Gastroesophageal sphincter (tissue), 4 donors: ENCODE data around the gene MYO19. TPM values are rescaled to one million over a fixed set of nuclear protein-coding genes. Genes with fewer than 3 reads are reported as not detected.

Source experiments
- ATAC-seq: fragments of 150-250 bp; one replicate; pipeline ENCODE4 v1.9.1; 2016; ENCODE audit warnings: mild to moderate bottlenecking, moderate library complexity
- H3K27ac ChIP-seq, 4 donors: fragments of 200-600 bp; sonication (generic) in 3 of 4; 1 replicate in 3 of 4; 2 replicates in 1 of 4; pipeline ENCODE4 v1.5.1; 2016 to 2019
- H3K27me3 ChIP-seq: fragments of 200-600 bp; sonication (generic); one replicate; pipeline ENCODE4 v1.5.1; 2019
- H3K36me3 ChIP-seq, 2 donors: fragments of 200-600 bp; sonication (generic); one replicate each; pipeline ENCODE4 v1.5.1; 2019; ENCODE audit warnings: control low read depth in 1 of 2
- H3K4me1 ChIP-seq, 3 donors: fragments of 200-600 bp; sonication (generic); 1 replicate in 2 of 3; 2 replicates in 1 of 3; pipeline ENCODE4 v1.5.1; 2016 to 2019; ENCODE audit warnings: control low read depth in 2 of 3
- H3K4me3 ChIP-seq, 2 donors: fragments of 200-600 bp; sonication (generic); one replicate each; pipeline ENCODE4 v1.5.1; 2019; ENCODE audit warnings: mild to moderate bottlenecking in 1 of 2, moderate library complexity in 1 of 2
- H3K9me3 ChIP-seq, 3 donors: fragments of 200-600 bp; sonication (generic); one replicate each; pipeline ENCODE4 v1.5.1; 2017 to 2019; ENCODE audit warnings: control low read depth in 2 of 3
- EP300 ChIP-seq: sonication (generic); formaldehyde crosslinking; IDR thresholded peaks from one replicate; pipeline ENCODE4 v1.6.1; 2017; ENCODE audit warnings: antibody characterized with exemption, mild to moderate bottlenecking
- POLR2A ChIP-seq, 2 donors: fragments of 450-650 bp; IDR thresholded peaks; one replicate each; pipeline ENCODE4 v1.6.1; 2017; ENCODE audit warnings: antibody characterized with exemption in 2 of 2, mild to moderate bottlenecking in 2 of 2, moderate library complexity in 1 of 2
- POLR2AphosphoS5 ChIP-seq: sonication (generic); formaldehyde crosslinking; IDR thresholded peaks from one replicate; pipeline ENCODE4 v1.6.1; 2017; ENCODE audit warnings: antibody characterized with exemption
- WGBS, 2 donors: methylation state at CpG; one replicate each; pipeline ENCODE4 v1.1.5; 2018; ENCODE audit warnings: low coverage in 1 of 2; 5-methylcytosine and 5-hydroxymethylcytosine counted together
- total RNA-seq, 4 donors: library from RNA; depleted of rRNA; stranded (reverse); fragments of >200 nt; gene quantifications; one replicate each; pipeline ENCODE4 v1.1.0, GENCODE V29; 2016
- TF ChIP-seq, protein P1 (sequence below), 4 experiments: fragments of 200-600 bp in 2 of 4; fragments of 450-650 bp in 2 of 4; sonication (generic) in 1 of 4; IDR thresholded peaks; one replicate each; pipeline ENCODE4 v1.5.1; 2017 to 2019; ENCODE audit warnings: antibody characterized with exemption in 4 of 4, mild to moderate bottlenecking in 2 of 4, moderate library complexity in 2 of 4

The MYO19 gene, protein sequence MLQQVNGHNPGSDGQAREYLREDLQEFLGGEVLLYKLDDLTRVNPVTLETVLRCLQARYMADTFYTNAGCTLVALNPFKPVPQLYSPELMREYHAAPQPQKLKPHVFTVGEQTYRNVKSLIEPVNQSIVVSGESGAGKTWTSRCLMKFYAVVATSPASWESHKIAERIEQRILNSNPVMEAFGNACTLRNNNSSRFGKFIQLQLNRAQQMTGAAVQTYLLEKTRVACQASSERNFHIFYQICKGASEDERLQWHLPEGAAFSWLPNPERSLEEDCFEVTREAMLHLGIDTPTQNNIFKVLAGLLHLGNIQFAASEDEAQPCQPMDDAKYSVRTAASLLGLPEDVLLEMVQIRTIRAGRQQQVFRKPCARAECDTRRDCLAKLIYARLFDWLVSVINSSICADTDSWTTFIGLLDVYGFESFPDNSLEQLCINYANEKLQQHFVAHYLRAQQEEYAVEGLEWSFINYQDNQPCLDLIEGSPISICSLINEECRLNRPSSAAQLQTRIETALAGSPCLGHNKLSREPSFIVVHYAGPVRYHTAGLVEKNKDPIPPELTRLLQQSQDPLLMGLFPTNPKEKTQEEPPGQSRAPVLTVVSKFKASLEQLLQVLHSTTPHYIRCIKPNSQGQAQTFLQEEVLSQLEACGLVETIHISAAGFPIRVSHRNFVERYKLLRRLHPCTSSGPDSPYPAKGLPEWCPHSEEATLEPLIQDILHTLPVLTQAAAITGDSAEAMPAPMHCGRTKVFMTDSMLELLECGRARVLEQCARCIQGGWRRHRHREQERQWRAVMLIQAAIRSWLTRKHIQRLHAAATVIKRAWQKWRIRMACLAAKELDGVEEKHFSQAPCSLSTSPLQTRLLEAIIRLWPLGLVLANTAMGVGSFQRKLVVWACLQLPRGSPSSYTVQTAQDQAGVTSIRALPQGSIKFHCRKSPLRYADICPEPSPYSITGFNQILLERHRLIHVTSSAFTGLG
- total RNA-seq = 10 to 100 TPM; 23.3 to 63.5 (median 42.5) TPM

DNA sequence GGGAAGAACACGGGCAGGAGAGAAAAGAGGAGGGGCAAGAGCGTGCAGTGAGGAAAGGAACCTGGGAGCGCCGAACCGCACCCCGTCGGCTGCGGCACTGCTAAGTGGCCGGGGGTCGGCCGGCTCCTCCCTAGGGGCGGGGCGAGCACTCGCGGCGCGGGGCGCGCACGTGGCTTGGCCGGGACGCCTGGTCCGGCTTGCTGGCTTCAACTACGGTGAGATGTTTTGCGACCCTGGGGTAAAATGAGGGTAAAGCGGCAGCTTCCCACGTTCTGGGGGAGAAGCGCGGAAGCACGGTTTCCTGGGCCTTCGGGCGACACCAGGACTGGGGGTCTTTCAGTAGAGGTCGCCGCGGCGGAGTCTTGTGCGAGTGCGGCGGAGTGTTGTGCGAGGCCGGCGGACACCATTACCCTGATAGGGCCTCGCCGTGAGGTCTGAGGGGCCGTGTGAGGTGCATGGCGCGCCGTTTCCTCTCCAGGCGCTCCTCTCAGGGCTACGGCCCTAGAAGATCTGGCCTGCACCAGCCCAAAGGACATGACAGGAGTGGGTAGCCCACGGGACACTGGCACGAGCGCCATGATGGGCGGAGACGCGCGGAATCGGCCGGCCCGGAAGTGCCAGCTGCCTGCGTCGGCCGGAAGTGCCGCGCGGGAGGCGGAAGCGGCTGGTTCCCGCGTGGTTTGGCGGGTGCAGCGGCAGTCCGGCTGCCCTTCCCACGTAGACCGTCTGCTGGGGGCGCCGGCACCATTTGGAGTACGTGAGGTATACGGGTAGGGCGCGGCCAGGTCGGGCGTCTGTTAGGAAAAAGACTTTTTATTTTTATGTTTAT is at the start of gene MYO19, which contains the start of gene PIGW:
TSS of gene MYO19 (minus strand) at position 29 of the 829 bp plus-strand sequence. CDS start 2,330 bp downstream, outside the sequence.
TSS of gene PIGW (plus strand) at position 148 of the 829 bp plus-strand sequence. CDS start 2,115 bp downstream, outside the sequence.
- H3K9me3 ChIP-seq = no peaks in the 10 kb centered on the region
- H3K36me3 ChIP-seq = peaks cover 0 to 46% of the 10 kb centered on the region in 2 donors
- H3K4me3 ChIP-seq = peak within 1 kb of the TSS; percentile 58 to 74
- peak within 1 kb of the TSS; percentile 86 to 96 (median 94) for H3K27ac ChIP-seq
- ATAC-seq = peak; percentile 93
- H3K27me3 ChIP-seq = no peaks in the 10 kb centered on the region
- TF ChIP-seq EP300 (no peak), POLR2A (IDR thresholded peaks at IDR 0.05) (peak; percentile 85 to 86), POLR2AphosphoS5 (peak; percentile 96)
- TF ChIP-seq, protein P1, sequence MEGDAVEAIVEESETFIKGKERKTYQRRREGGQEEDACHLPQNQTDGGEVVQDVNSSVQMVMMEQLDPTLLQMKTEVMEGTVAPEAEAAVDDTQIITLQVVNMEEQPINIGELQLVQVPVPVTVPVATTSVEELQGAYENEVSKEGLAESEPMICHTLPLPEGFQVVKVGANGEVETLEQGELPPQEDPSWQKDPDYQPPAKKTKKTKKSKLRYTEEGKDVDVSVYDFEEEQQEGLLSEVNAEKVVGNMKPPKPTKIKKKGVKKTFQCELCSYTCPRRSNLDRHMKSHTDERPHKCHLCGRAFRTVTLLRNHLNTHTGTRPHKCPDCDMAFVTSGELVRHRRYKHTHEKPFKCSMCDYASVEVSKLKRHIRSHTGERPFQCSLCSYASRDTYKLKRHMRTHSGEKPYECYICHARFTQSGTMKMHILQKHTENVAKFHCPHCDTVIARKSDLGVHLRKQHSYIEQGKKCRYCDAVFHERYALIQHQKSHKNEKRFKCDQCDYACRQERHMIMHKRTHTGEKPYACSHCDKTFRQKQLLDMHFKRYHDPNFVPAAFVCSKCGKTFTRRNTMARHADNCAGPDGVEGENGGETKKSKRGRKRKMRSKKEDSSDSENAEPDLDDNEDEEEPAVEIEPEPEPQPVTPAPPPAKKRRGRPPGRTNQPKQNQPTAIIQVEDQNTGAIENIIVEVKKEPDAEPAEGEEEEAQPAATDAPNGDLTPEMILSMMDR (IDR thresholded peaks at IDR 0.05) = peak in 1 of 4 experiments; percentile 40
- WGBS, 2 donors = 0% methylated on average over 3 to 27 of the region's 83 CpGs
- peaks cover 0 to 22% (median 5%) of the 10 kb centered on the region in 3 donors for H3K4me1 ChIP-seq

DNA sequence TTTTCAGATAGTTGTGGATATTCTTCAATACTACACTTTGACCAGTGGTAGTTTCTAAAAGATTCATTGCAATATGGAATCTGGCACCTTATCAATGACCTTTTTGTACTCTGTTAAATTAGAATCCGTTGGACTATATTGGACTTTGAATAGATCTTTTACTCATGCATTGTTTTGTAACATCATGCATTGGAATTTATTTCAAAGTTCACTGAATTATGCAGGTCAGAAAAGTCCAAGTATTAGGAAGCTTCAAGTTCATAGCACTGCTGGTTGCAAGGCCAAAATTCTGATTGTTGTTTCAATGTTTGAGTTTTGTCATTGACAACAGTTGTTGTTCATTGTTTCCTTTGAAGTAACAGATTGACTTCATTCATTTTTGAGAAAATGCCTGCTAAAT is 49.1 kb upstream of the MYO19 start:
- TF ChIP-seq POLR2AphosphoS5 (no peak), POLR2A (IDR thresholded peaks at IDR 0.05) (no peak), EP300 (no peak)
- TF ChIP-seq, protein P1 (IDR thresholded peaks at IDR 0.05) = no peak
- H3K36me3 ChIP-seq = peaks cover 6 to 100% of the 10 kb centered on the region in 2 donors
- H3K9me3 ChIP-seq = no peaks in the 10 kb centered on the region
- no peak for ATAC-seq
- H3K27ac ChIP-seq = no peak overlapping the region
- H3K4me3 ChIP-seq = no peak overlapping the region
- H3K27me3 ChIP-seq = no peaks in the 10 kb centered on the region
- no peaks in the 10 kb centered on the region for H3K4me1 ChIP-seq
- 56 to 91% methylated on average over 1 of the region's 1 CpG for WGBS, 2 donors

DNA sequence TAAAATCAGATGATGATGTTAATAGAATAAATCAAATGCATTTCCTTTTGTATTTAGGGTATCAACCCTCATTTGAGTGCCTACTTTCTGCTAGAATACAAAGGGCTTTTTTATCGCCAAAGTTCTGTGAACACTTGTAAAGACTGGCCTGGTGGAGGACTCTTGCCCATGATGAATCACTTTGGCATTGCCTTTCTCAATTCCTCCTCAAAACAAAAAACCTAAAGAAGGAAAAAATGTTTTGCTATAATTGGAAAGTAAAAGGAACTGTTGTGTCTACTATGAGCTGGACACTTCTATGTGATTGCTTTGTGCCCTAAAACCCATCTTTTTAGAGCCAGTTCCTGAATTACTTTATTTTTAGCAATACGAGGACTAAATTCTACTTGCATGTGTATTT is 44.0 kb upstream of the MYO19 start:
- Histone ChIP-seq H3K9me3 (no peaks in the 10 kb centered on the region), H3K27ac (no peak overlapping the region), H3K4me1 (peaks cover 0 to 6% (median 0%) of the 10 kb centered on the region in 3 donors), H3K4me3 (no peak overlapping the region), H3K27me3 (no peaks in the 10 kb centered on the region), H3K36me3 (peaks cover 3 to 78% of the 10 kb centered on the region in 2 donors)
- ATAC-seq = no peak
- 80 to 85% methylated on average over 1 to 2 of the region's 2 CpGs for WGBS, 2 donors
- no peak for TF ChIP-seq POLR2AphosphoS5
- TF ChIP-seq, protein P1 (IDR thresholded peaks at IDR 0.05) = no peak
- TF ChIP-seq POLR2A (IDR thresholded peaks at IDR 0.05) = no peak
- no peak for TF ChIP-seq EP300

DNA sequence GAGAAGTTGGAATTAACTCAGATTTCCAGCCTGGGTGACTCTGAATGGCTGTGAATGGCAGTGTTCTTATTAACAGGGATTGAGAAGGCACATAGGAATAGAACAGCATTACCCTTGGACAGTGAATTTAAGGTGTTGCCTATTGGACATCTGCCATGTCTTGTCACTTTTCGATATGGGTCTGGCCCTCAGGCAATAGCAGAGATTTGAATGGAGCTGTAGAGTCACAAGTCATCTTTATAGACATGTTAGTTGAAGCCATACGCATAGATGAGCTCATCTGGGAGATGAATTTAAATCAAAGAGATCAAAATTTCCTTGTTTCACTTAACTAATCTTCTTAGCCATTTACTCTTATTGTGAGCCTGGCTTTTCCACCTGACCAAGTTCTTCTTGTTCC is 42.1 kb upstream of the MYO19 start:
- H3K36me3 ChIP-seq = peaks cover 3 to 78% of the 10 kb centered on the region in 2 donors
- TF ChIP-seq EP300 (no peak), POLR2AphosphoS5 (no peak), POLR2A (IDR thresholded peaks at IDR 0.05) (no peak)
- TF ChIP-seq, protein P1 (IDR thresholded peaks at IDR 0.05) = no peak
- WGBS, 2 donors = 77 to 91% methylated on average over 2 of the region's 2 CpGs
- peaks cover 0 to 6% (median 0%) of the 10 kb centered on the region in 3 donors for H3K4me1 ChIP-seq
- no peak overlapping the region for H3K27ac ChIP-seq
- H3K9me3 ChIP-seq = no peaks in the 10 kb centered on the region
- no peaks in the 10 kb centered on the region for H3K27me3 ChIP-seq
- no peak for ATAC-seq
- no peak overlapping the region for H3K4me3 ChIP-seq
